Smooth muscle cell of the coronary artery (primary cell): ENCODE data around the gene GOLGA8N. TPM values are rescaled to one million over a fixed set of nuclear protein-coding genes. Genes with fewer than 3 reads are reported as not detected.

Experiments
- total RNA-seq: library from RNA; depleted of rRNA; stranded (reverse); fragments of >200 nt; gene quantifications from 2 replicates; pipeline ENCODE4 v1.2.3, GENCODE V29; 2014; ENCODE audit warnings: low replicate concordance

Gene GOLGA8N
- 4.2 and 6.6 TPM in 2 replicates for total RNA-seq

GRCh38 chr15:32593151-32593550, at the start of gene GOLGA8N:
Gene GOLGA8N (plus strand): TSS chr15:32593456.

GRCh38 chr15:32615051-32615870, 22.0 kb downstream of the GOLGA8N start, which contains the start of gene ARHGAP11A:
Gene ARHGAP11A (plus strand): TSS chr15:32615504. CDS start chr15:32616212, 708 bp downstream.

GRCh38 chr15:32641517-32642059, 48.3 kb downstream of the GOLGA8N start, which contains the start of gene SCG5:
Gene SCG5 (plus strand): TSS chr15:32641710. CDS start chr15:32643593, 1,883 bp downstream.

Other genes with a start within 250 kb of the GOLGA8N start
- 0.23 TPM in 2 replicates for gene GOLGA8K, start 190.2 kb upstream of the GOLGA8N start, total RNA-seq
- 0.60 and 1.2 TPM in 2 replicates for gene GOLGA8O, start 137.8 kb upstream of the GOLGA8N start, total RNA-seq
- gene ARHGAP11A, start 22.0 kb downstream of the GOLGA8N start, total RNA-seq, result 6.5 and 12.5 TPM in 2 replicates
- 4.7 and 100 TPM in 2 replicates for gene SCG5, start 48.3 kb downstream of the GOLGA8N start, total RNA-seq
- 5.0 and 527 TPM in 2 replicates for gene GREM1, start 124.5 kb downstream of the GOLGA8N start, total RNA-seq